NB4 (cell line): Measurements from ENCODE around the gene SNAP25.
A peak's percentile ranks its signal among the peaks of the same experiment; 100 is the strongest.

ENCODE experiments used
- DNase-seq: peaks from one replicate; pipeline ENCODE4 v3.0.0; 2010; ENCODE audit warnings: low read depth
- H3K4me3 ChIP-seq: one replicate; pipeline ENCODE4 v1.5.1; 2011; ENCODE audit warnings: mild to moderate bottlenecking, low read depth, low read length, moderate library complexity
- MYC ChIP-seq: IDR thresholded peaks from 2 replicates; pipeline ENCODE4 v1.6.1; 2011; ENCODE audit warnings: low read depth, low read length
- POLR2A ChIP-seq: IDR thresholded peaks from 2 replicates; pipeline ENCODE4 v1.6.1; 2011; ENCODE audit warnings: mild to moderate bottlenecking; ENCODE audit not compliant: insufficient read length; ENCODE audit errors: extremely low read depth
- TF ChIP-seq, protein P1 (sequence below): IDR thresholded peaks from 2 replicates; pipeline ENCODE4 v1.6.1; 2011; ENCODE audit warnings: low read depth, low read length
- TF ChIP-seq, protein P2 (sequence below): IDR thresholded peaks from one replicate; pipeline ENCODE4 v1.5.1; 2012; ENCODE audit warnings: low read depth, low read length

Gene SNAP25

DNA sequence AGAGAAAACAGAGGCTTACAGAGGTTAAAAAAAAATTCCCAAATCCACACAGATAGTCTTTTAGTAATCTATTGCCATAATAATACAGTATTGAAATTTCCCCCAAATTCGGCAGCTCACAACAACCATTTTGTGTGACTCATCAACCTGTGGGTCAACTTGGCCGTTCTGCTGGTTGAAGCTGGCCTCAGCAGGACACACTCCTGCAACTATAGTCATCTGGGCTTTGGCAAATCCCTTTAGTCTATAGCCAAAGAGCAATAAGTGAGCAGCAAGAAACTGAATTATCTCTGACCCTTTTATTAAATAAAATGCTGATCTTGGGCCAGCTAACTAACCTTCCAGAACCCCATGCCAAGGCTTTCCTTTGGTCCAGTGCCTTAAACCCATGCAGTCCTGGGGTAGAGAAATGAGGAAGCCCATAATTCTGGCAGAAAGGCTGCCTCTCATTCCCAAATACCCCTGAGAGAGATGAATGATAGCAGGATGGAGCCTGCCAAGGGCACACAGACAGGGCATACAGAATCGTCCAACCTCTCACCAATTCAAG, 17.2 kb upstream of the SNAP25 start:
- TF ChIP-seq MYC (no peak), POLR2A (no peak)
- TF ChIP-seq, protein P1, sequence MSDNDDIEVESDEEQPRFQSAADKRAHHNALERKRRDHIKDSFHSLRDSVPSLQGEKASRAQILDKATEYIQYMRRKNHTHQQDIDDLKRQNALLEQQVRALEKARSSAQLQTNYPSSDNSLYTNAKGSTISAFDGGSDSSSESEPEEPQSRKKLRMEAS, result no peak
- TF ChIP-seq, protein P2, sequence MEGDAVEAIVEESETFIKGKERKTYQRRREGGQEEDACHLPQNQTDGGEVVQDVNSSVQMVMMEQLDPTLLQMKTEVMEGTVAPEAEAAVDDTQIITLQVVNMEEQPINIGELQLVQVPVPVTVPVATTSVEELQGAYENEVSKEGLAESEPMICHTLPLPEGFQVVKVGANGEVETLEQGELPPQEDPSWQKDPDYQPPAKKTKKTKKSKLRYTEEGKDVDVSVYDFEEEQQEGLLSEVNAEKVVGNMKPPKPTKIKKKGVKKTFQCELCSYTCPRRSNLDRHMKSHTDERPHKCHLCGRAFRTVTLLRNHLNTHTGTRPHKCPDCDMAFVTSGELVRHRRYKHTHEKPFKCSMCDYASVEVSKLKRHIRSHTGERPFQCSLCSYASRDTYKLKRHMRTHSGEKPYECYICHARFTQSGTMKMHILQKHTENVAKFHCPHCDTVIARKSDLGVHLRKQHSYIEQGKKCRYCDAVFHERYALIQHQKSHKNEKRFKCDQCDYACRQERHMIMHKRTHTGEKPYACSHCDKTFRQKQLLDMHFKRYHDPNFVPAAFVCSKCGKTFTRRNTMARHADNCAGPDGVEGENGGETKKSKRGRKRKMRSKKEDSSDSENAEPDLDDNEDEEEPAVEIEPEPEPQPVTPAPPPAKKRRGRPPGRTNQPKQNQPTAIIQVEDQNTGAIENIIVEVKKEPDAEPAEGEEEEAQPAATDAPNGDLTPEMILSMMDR, result no peak

DNA sequence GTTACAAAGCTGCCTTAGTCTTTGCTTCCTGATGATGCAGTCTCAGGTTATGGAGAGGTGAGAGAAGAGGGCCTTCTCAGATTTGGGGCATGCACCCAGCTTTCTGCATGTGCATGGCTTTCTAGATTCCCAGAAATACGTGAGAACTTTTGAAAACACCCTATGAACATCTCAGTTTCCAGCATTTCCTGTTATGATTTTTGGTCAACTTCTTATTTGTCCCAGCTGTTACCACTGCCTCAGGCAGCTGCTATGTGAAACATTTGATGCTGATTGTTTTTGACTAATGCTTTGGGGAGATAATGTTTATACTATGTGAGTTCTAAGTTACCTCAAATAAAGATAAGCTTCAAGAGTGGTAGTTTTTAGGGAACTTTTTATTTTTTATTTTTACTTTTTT, 9.5 kb upstream of the SNAP25 start:
- TF ChIP-seq, protein P2, result no peak
- TF ChIP-seq, protein P1, result no peak
- TF ChIP-seq MYC (no peak), POLR2A (no peak)
- DNase-seq, result no peak

More for the DNA sequence above, 17.2 kb upstream of the SNAP25 start:
- H3K4me3 ChIP-seq, result no peak overlapping the region
- no peak for DNase-seq

DNA sequence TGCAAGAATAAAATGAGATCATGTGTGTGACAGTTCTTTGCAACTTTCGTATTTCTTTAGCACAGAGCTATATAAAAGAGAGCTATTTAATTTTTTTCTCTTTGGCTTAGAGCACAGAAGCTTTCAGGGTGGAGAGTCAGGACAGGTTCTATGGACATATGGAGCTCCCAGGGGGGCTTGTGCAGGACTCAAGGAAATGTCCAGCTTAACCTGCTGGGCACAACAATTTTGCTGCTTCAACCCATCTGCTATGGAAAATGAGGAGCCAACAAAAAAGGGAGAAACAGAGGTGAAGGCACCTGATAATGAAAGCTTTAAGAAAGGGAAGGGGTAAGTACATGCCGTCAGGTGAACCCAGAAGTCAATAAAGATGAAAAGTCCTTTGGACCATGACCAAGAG, 5.1 kb upstream of the SNAP25 start:
- DNase-seq, result no peak
- H3K4me3 ChIP-seq, result no peak overlapping the region
- TF ChIP-seq, protein P1, result no peak
- TF ChIP-seq POLR2A (no peak), MYC (no peak)
- TF ChIP-seq, protein P2, result no peak

More for the DNA sequence above, 9.5 kb upstream of the SNAP25 start:
- H3K4me3 ChIP-seq, result no peak overlapping the region

DNA sequence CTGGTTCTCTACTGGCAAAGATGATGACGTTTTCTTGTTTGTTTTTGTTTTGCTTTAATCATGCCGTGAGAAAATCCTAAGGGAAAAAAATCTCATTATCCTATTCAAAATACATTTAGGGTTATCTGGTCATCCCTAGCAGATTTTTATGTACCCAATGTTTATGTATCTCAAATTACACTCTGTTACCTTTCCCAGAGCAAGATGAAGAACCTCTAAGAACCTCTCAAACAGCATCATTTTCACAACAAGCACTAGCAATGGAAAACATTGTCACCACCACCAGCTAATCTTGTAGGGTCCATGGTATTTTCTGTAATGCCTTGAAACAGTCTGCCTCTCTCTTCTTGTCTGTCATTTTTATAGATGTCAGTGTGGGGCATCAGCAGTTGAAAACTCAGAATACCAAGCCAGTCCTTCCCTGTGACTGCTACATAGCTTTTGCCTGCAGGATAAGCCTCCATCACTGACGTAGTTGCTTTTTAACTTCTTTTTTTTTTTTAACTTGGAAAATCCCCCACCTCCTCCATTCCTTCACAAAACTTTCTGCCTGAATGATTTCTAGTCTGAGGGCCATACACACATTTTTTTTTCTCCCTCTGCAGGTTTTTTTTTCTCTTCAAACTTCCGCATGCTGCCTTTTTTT, 2.4 kb upstream of the SNAP25 start:
- H3K4me3 ChIP-seq, result no peak overlapping the region
- DNase-seq, result no peak
- TF ChIP-seq, protein P1, result no peak
- TF ChIP-seq MYC (no peak), POLR2A (no peak)
- TF ChIP-seq, protein P2, result no peak

DNA sequence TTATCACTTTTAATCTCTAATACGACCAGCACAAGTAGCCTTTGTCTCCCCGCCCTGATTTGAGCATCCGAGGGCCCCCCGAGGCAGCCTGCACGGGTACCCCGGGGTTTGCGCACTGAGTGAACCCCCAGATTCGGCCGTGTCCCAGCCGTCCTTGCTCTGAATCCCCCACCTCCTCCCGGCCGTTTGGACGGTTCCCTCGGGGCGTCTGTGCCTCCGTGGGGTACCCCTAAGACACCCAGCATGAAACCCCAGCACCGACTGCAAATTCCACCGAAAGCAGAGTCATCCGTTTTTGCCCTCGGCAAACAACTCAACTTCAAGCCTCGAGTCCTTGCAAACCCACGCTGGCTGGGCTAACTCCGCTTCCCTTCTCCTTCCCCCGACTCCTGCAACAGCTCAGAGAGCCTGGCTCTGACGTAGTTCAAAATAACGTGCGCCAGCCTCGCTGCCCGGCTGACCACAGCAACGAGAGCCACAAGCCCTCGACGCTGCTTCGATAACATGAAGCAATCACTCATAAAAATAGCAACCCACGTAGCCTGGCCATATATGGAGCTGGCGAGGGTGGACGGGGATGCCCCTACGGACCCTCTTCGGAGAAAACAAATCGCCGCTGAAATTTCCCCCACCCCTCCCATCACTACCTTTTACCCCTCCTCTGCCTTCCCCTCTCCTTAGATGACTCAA, 764 bp upstream of the SNAP25 start:
- no peak for TF ChIP-seq POLR2A
- TF ChIP-seq MYC, result no peak
- TF ChIP-seq, protein P1, result no peak
- TF ChIP-seq, protein P2, result no peak
- DNase-seq, result peak; percentile 11
- no peak overlapping the region for H3K4me3 ChIP-seq
